ENCODE data around the gene DCUN1D2. TPM values are rescaled to one million over a fixed set of nuclear protein-coding genes. Genes with fewer than 3 reads are reported as not detected.

DCUN1D2 gene
- total RNA-seq, 4 donors from 2014 or later: 13.6 to 32.5 (median 24.5) TPM

- 95% methylated on average over 9 of the region's 9 CpGs for WGBS
- H3K27me3 ChIP-seq: no peaks in the 10 kb centered on the region
- no peak for TF ChIP-seq POLR2A (IDR thresholded peaks at IDR 0.05; ENCODE audit: low read depth)
- TF ChIP-seq CTCF (IDR thresholded peaks at IDR 0.05): no peak
- no peak for TF ChIP-seq POLR2AphosphoS5 (IDR thresholded peaks at IDR 0.05)
- TF ChIP-seq EP300 (IDR thresholded peaks at IDR 0.05): no peak
- no peak for DNase-seq (ENCODE audit: extremely low spot score)
- H3K36me3 ChIP-seq: peaks cover 0 to 27% (median 0%) of the 10 kb centered on the region in 4 donors
- H3K9me3 ChIP-seq: no peaks in the 10 kb centered on the region
- intact Hi-C loops (cut with DNase I): no loop called here
- H3K4me1 ChIP-seq: peaks cover 0 to 38% (median 2%) of the 10 kb centered on the region in 4 donors
- H3K27ac ChIP-seq (replicated peaks in 1 of 4): no peak overlapping the region
- H3K4me3 ChIP-seq: no peak overlapping the region
Measured at GRCh38 chr13:113446488-113446854, 44.0 kb downstream of the DCUN1D2 start.

- 57% methylated on average over 19 of the region's 19 CpGs for WGBS
- no peak for DNase-seq (ENCODE audit: extremely low spot score)
- TF ChIP-seq POLR2AphosphoS5 (IDR thresholded peaks at IDR 0.05): no peak
- TF ChIP-seq EP300 (IDR thresholded peaks at IDR 0.05): no peak
- TF ChIP-seq POLR2A (IDR thresholded peaks at IDR 0.05; ENCODE audit: low read depth): no peak
- no peak for TF ChIP-seq CTCF (IDR thresholded peaks at IDR 0.05)
Measured at GRCh38 chr13:113445791-113446487, 44.6 kb downstream of the DCUN1D2 start.

GRCh38 chr13:113443991-113444390 lies 46.5 kb downstream of the DCUN1D2 start:
- Histone ChIP-seq H3K4me1 (peaks cover 0 to 25% (median 2%) of the 10 kb centered on the region in 4 donors), H3K4me3 (no peak overlapping the region), H3K9me3 (no peaks in the 10 kb centered on the region), H3K27ac (replicated peaks in 1 of 4) (no peak overlapping the region), H3K27me3 (no peaks in the 10 kb centered on the region), H3K36me3 (peaks cover 0 to 30% (median 0%) of the 10 kb centered on the region in 4 donors)
- no peak for TF ChIP-seq EP300 (IDR thresholded peaks at IDR 0.05)
- TF ChIP-seq POLR2AphosphoS5 (IDR thresholded peaks at IDR 0.05): no peak
- no peak for TF ChIP-seq CTCF (IDR thresholded peaks at IDR 0.05)
- TF ChIP-seq POLR2A (IDR thresholded peaks at IDR 0.05; ENCODE audit: low read depth): no peak
- 95% methylated on average over 15 of the region's 15 CpGs for WGBS
- intact Hi-C loops (cut with DNase I): no loop called here
- DNase-seq (ENCODE audit: extremely low spot score): no peak

More at GRCh38 chr13:113445791-113446487, 44.6 kb downstream of the DCUN1D2 start:
- H3K27ac ChIP-seq (replicated peaks in 1 of 4): no peak overlapping the region
- peaks cover 0 to 38% (median 2%) of the 10 kb centered on the region in 4 donors for H3K4me1 ChIP-seq
- no peak overlapping the region for H3K4me3 ChIP-seq
- no peaks in the 10 kb centered on the region for H3K9me3 ChIP-seq
- peaks cover 0 to 32% (median 0%) of the 10 kb centered on the region in 4 donors for H3K36me3 ChIP-seq
- H3K27me3 ChIP-seq: no peaks in the 10 kb centered on the region
- intact Hi-C loops (cut with DNase I): no loop called here

GRCh38 chr13:113442985-113443362 lies 47.5 kb downstream of the DCUN1D2 start:
- intact Hi-C loops (cut with DNase I): no loop called here
- no peak for DNase-seq (ENCODE audit: extremely low spot score)
- Histone ChIP-seq H3K36me3 (peaks cover 0 to 35% (median 0%) of the 10 kb centered on the region in 4 donors), H3K4me1 (peaks cover 0 to 18% (median under 1%) of the 10 kb centered on the region in 4 donors), H3K9me3 (no peaks in the 10 kb centered on the region), H3K27me3 (no peaks in the 10 kb centered on the region), H3K27ac (replicated peaks in 1 of 4) (no peak overlapping the region), H3K4me3 (no peak overlapping the region)
- WGBS: 86% methylated on average over 1 of the region's 1 CpG
- TF ChIP-seq POLR2A (IDR thresholded peaks at IDR 0.05; ENCODE audit: low read depth) (no peak), CTCF (IDR thresholded peaks at IDR 0.05) (no peak), POLR2AphosphoS5 (IDR thresholded peaks at IDR 0.05) (no peak), EP300 (IDR thresholded peaks at IDR 0.05) (no peak)

Data from esophagus muscularis mucosa (tissue), 4 donors.